HepG2 (cell line): ENCODE data around the gene FAM193A. TPM values are rescaled to one million over a fixed set of nuclear protein-coding genes. Genes with fewer than 3 reads are reported as not detected.
A peak's percentile ranks its signal among the peaks of the same experiment; 100 is the strongest.

Experiments used
- ATAC-seq: fragments of 200-7000 bp; cut with Tn5 transposase; 3 replicates; pipeline ENCODE4 v1.9.1; 2020; ENCODE audit warnings: mild to moderate bottlenecking, moderate library complexity
- BruUV-seq: library from RNA; stranded (reverse); fragments of 400-500 nt; replicated peaks from 2 replicates; lab custom pipeline; 2021; lab: Mats Ljungman, UMichigan
- CTCF ChIA-PET: fragments of 300-600 bp; formaldehyde crosslinking; extraction: SDS; loops from one replicate; lab custom pipeline; 2021; ENCODE audit warnings: low total read pairs, inconsistent platforms, low intra/inter-chr PET ratio; lab: Yijun Ruan, JAX
- POLR2A ChIA-PET: fragments of 350-600 bp; sonication (Branson Sonifier 250); formaldehyde crosslinking; loops from one replicate; lab custom pipeline; 2020; ENCODE audit warnings: antibody characterized with exemption, inconsistent platforms; lab: Yijun Ruan, JAX
- DNase-seq: peaks from one replicate; pipeline ENCODE4 v3.0.0-alpha.2; 2015; ENCODE audit warnings: low spot score
- FAIRE-seq: peaks from 3 replicates; lab custom pipeline; 2011; peaks lifted over from hg19 to GRCh38; lab: Jason Lieb, UNC
- H2AFZ ChIP-seq: one replicate; pipeline ENCODE4 v1.6.1; 2011; ENCODE audit warnings: low read length, inconsistent platforms
- H3K27ac ChIP-seq: fragments of 300-600 bp; 3 replicates; pipeline ENCODE4 v1.8.0; 2011; ENCODE audit warnings: mixed run types, mild to moderate bottlenecking, mixed read lengths, low read length, inconsistent platforms; ENCODE audit not compliant: insufficient read depth; ENCODE audit errors: extremely low read length
- H3K27me3 ChIP-seq, 2 experiments: fragments of 200-600 bp in 1 of 2; 2 replicates in 1 of 2; 3 replicates in 1 of 2; pipeline versions ENCODE4 v1.6.0 to v1.8.0; 2011; ENCODE audit warnings: low read length in 2 of 2, mild to moderate bottlenecking in 2 of 2, moderate library complexity in 2 of 2, inconsistent platforms in 1 of 2; ENCODE audit not compliant: insufficient read depth in 2 of 2, control insufficient read depth in 1 of 2
- H3K36me3 ChIP-seq, 2 experiments: fragments of 200-600 bp in 1 of 2; replicated peaks in 1 of 2; 2 replicates in 1 of 2; 3 replicates in 1 of 2; pipeline versions ENCODE4 v1.5.1 to v1.8.0; 2011; ENCODE audit warnings: low read length in 2 of 2, inconsistent platforms in 1 of 2; ENCODE audit not compliant: insufficient read depth in 2 of 2, control insufficient read depth in 1 of 2
- H3K4me1 ChIP-seq: 2 replicates; pipeline ENCODE4 v1.5.1; 2012; ENCODE audit warnings: low read length, inconsistent platforms; ENCODE audit not compliant: insufficient read depth
- H3K4me2 ChIP-seq: 2 replicates; pipeline ENCODE4 v1.6.0; 2011; ENCODE audit warnings: low read depth, low read length, inconsistent platforms
- H3K4me3 ChIP-seq, 3 experiments: fragments of 200-600 bp in 1 of 3; sonication (generic), shearing (Covaris generic) in 1 of 3; replicated peaks in 1 of 3; 2 replicates each; pipeline ENCODE4 v1.5.1; 2011 to 2016; ENCODE audit warnings: low read length in 3 of 3, inconsistent platforms in 2 of 3, low read depth in 2 of 3, mild to moderate bottlenecking in 2 of 3, control low read depth in 1 of 3, mixed read lengths in 1 of 3; ENCODE audit not compliant: insufficient read depth in 1 of 3
- H3K79me2 ChIP-seq: one replicate; pipeline ENCODE4 v1.6.1; 2011; ENCODE audit warnings: low read length, inconsistent platforms; ENCODE audit not compliant: insufficient read depth
- H3K9ac ChIP-seq: 2 replicates; pipeline ENCODE4 v1.6.0; 2011; ENCODE audit warnings: mild to moderate bottlenecking, low read depth, low read length, inconsistent platforms; ENCODE audit not compliant: insufficient read depth
- H3K9me3 ChIP-seq: 2 replicates; pipeline ENCODE4 v1.5.1; 2012; ENCODE audit warnings: mild to moderate bottlenecking, low read length
- H4K20me1 ChIP-seq: 2 replicates; pipeline ENCODE4 v1.6.0; 2011; ENCODE audit warnings: inconsistent platforms, mild to moderate bottlenecking, low read length, moderate library complexity; ENCODE audit not compliant: insufficient read depth
- HNF1A ChIP-seq, 2 experiments: sonication (generic) in 1 of 2; formaldehyde crosslinking in 1 of 2; IDR thresholded peaks; 2 replicates each; pipeline versions ENCODE4 v1.4.0 to v1.6.1; 2016 to 2020; ENCODE audit warnings: borderline replicate concordance in 1 of 2, low read depth in 1 of 2, mild to moderate bottlenecking in 1 of 2, missing genetic modification reagents in 1 of 2
- TEAD3 ChIP-seq: optimal IDR thresholded peaks from 2 replicates; pipeline ENCODE3; 2016; ENCODE audit warnings: borderline replicate concordance
- ZFP37 ChIP-seq: sonication (generic); formaldehyde crosslinking; IDR thresholded peaks from 2 replicates; pipeline ENCODE4 v1.4.0; 2020; ENCODE audit warnings: missing genetic modification reagents, borderline replicate concordance
- WGBS: methylation state at CpG from one replicate; pipeline ENCODE4 v1.1.6; 2017; ENCODE audit warnings: low lambda C conversion rate; 5-methylcytosine and 5-hydroxymethylcytosine counted together
- in situ Hi-C: cut with HindIII; loops from 2 replicates; pipeline ENCODE4 v1.10.0; 2017; ENCODE audit warnings: low pct_unique_long_range_greater_than_20kb; ENCODE audit not compliant: extremely low pct_ligation_motif_present
- intact Hi-C: fragments of 100-400 bp; cut with micrococcal nuclease; formaldehyde crosslinking; loops from one replicate; pipeline ENCODE4 v1.10.0; 2022; ENCODE audit not compliant: unreplicated experiment
- polyA plus RNA-seq, 8 experiments: library from polyadenylated mRNA; depleted of rRNA in 3 of 8; stranded (reverse) in 7 of 8; unstranded in 1 of 8; fragments of >200 nt; fragmentation: Illumina TruSeq in 4 of 8; extraction: Trizol in 4 of 8; gene quantifications; 2 replicates each; pipeline versions ENCODE4 v1.2.1 to v1.2.3, GENCODE V29; 2011 to 2016; ENCODE audit warnings: low read depth in 4 of 8, missing spikeins in 1 of 8, mixed read lengths in 1 of 8; ENCODE audit not compliant: insufficient read depth in 1 of 8
- total RNA-seq, 5 experiments: library from RNA; depleted of rRNA; stranded (reverse); fragments of >200 nt; fragmentation: Illumina TruSeq; extraction: Trizol; gene quantifications; 2 replicates each; pipeline ENCODE4 v1.2.3, GENCODE V29; 2016; ENCODE audit warnings: low read depth in 1 of 5
- TF ChIP-seq, protein P1 (sequence below): IDR thresholded peaks from 2 replicates; pipeline ENCODE4 v1.6.1; 2012; ENCODE audit warnings: inconsistent platforms

The FAM193A gene
- total and polyA plus RNA-seq, 2 of the 13 experiments (the other 11 are each of a cell fraction or from before 2014, with no cell fraction given) = 5.7 to 8.7 TPM

DNA sequence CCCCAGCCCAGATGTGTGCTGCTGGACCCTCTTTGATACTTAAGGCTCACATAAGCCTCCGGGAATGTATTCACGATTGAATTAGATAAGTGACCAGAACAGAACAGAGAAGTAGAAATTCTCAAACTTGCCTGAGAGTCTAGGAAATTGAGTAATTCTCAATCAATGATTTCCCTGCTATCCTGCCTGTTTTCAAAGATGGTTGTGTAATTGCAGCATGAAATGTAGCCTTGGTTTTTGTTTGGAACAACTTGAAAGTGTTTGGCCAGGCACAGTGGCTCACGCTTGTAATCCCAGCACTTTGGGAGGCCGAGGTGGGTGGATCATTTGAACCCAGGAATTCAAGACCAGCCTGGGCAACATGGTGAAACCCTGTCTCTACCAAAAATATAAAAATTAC lies 178.5 kb downstream of the FAM193A start:
- peaks cover 17 to 53% of the 10 kb centered on the region in 2 experiments; a peak in 4 of 5 replicates for H3K36me3 ChIP-seq
- in situ Hi-C loops = no loop called here
- DNase-seq (no peak), ATAC-seq (no peak), FAIRE-seq (no peak)
- no peak overlapping the region for H3K4me2 ChIP-seq
- no peaks in the 10 kb centered on the region for H3K79me2 ChIP-seq
- no peak for TF ChIP-seq ZFP37
- TF ChIP-seq HNF1A (IDR thresholded peaks at IDR 0.05; ENCODE audit: low read depth) = 0 out of 2 replicates have a peak, but pooled peaks have one; percentile 16
- no peak for TF ChIP-seq HNF1A (CRISPR knock-in tag; IDR thresholded peaks at IDR 0.05; ENCODE audit: borderline replicate concordance)
- TF ChIP-seq TEAD3 (CRISPR knock-in tag) = no peak
- TF ChIP-seq, protein P1, sequence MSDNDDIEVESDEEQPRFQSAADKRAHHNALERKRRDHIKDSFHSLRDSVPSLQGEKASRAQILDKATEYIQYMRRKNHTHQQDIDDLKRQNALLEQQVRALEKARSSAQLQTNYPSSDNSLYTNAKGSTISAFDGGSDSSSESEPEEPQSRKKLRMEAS = no peak
- H3K9me3 ChIP-seq = no peaks in the 10 kb centered on the region
- no peak overlapping the region for H3K27ac ChIP-seq
- BruUV-seq = no TSS peak
- H3K27me3 ChIP-seq = no peaks in the 10 kb centered on the region
- H3K4me1 ChIP-seq = peaks cover 11% of the 10 kb centered on the region; the same call in 1 of the 2 replicates
- H3K4me3 ChIP-seq = no peak overlapping the region
- ChIA-PET POLR2A (no interaction called here), CTCF (no interaction called here)
- 89% methylated on average over 4 of the region's 4 CpGs for WGBS
- no peaks in the 10 kb centered on the region for H4K20me1 ChIP-seq
- H2AFZ ChIP-seq = no peak overlapping the region
- no peak overlapping the region for H3K9ac ChIP-seq
- intact Hi-C loops = no loop called here
